ENCODE data around the gene PLXNC1. TPM values are rescaled to one million over a fixed set of nuclear protein-coding genes. Genes with fewer than 3 reads are reported as not detected.

PLXNC1 gene
- total RNA-seq, 6 donors from 2014 or later, result 14.1 to 51.3 (median 24.6) TPM

DNA sequence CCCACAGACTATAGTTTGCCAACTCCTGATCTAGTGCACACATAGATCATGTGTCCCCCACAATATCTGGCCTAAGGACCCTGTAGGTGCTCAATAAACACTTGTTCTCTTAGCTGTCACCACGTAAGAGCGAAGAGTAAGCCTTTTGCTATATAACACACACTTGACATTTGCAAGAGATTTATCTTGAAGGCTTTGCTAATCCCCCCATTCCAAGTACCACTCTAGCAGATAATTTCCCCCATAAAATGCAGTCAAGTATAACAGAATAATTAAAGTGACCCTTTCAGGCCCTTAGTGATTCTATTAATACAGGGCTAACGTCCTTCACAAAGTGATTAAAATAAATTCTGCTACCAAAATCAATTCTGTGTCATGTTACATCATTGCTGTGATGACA, 87.5 kb downstream of the PLXNC1 start:
- no peaks in the 10 kb centered on the region for H3K9me3 ChIP-seq
- no peaks in the 10 kb centered on the region for H3K27me3 ChIP-seq
- DNase-seq (no peak), ATAC-seq (ENCODE audit: low FRiP score in 2 of 2) (no peak)
- WGBS, 2 donors, result 89 to 91% methylated on average over 3 of the region's 3 CpGs
- no peak overlapping the region for H3K4me3 ChIP-seq
- peaks cover 0 to 18% (median 0%) of the 10 kb centered on the region in 4 donors for H3K36me3 ChIP-seq
- no peak for TF ChIP-seq POLR2AphosphoS5 (IDR thresholded peaks at IDR 0.05)
- TF ChIP-seq POLR2A (IDR thresholded peaks at IDR 0.05), result no peak
- TF ChIP-seq, protein P1, sequence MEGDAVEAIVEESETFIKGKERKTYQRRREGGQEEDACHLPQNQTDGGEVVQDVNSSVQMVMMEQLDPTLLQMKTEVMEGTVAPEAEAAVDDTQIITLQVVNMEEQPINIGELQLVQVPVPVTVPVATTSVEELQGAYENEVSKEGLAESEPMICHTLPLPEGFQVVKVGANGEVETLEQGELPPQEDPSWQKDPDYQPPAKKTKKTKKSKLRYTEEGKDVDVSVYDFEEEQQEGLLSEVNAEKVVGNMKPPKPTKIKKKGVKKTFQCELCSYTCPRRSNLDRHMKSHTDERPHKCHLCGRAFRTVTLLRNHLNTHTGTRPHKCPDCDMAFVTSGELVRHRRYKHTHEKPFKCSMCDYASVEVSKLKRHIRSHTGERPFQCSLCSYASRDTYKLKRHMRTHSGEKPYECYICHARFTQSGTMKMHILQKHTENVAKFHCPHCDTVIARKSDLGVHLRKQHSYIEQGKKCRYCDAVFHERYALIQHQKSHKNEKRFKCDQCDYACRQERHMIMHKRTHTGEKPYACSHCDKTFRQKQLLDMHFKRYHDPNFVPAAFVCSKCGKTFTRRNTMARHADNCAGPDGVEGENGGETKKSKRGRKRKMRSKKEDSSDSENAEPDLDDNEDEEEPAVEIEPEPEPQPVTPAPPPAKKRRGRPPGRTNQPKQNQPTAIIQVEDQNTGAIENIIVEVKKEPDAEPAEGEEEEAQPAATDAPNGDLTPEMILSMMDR (IDR thresholded peaks at IDR 0.05), result no peak
- TF ChIP-seq EP300 (IDR thresholded peaks at IDR 0.05), result no peak
- H3K27ac ChIP-seq, result no peak overlapping the region
- peaks cover 0 to 5% (median 0%) of the 10 kb centered on the region in 4 donors for H3K4me1 ChIP-seq

DNA sequence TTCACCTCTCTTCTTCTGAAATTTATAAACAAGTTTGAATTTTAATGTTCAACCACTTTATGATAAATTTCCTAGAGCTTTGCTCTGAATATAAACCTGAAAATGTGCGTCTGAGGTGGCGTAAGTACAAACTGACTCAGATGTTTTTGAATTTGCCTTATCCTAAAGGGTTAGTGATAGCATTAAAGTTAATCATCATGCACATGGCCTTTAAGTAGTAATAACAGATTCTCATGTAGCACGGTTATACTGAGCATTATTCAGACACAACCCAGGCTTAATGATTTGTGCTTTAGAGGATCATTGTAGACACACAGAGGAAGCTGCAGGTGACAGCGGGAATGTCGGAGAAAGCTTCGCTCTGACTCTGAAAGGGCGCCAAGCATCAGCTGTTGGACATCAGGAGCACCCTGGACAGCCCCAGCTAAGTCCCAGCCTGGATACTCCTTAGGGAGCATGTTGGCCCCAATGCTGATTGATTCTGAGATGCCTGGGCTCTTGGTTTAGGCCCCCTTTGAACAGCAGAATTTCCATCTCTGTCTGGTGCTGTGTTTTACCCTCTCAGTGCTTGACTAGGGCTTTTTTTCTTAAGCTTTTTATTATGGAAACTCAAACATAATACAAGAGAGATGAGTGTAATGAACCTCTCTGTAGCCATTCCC, 91.1 kb downstream of the PLXNC1 start:
- no peaks in the 10 kb centered on the region for H3K27me3 ChIP-seq
- ATAC-seq (ENCODE audit: low FRiP score in 2 of 2) (no peak), DNase-seq (no peak)
- peaks cover 0 to 18% (median 0%) of the 10 kb centered on the region in 4 donors for H3K36me3 ChIP-seq
- TF ChIP-seq EP300 (IDR thresholded peaks at IDR 0.05), result no peak
- no peak for TF ChIP-seq POLR2A (IDR thresholded peaks at IDR 0.05)
- TF ChIP-seq, protein P1 (IDR thresholded peaks at IDR 0.05), result no peak
- TF ChIP-seq POLR2AphosphoS5 (IDR thresholded peaks at IDR 0.05), result no peak
- no peaks in the 10 kb centered on the region for H3K9me3 ChIP-seq
- no peak overlapping the region for H3K27ac ChIP-seq
- no peak overlapping the region for H3K4me3 ChIP-seq
- H3K4me1 ChIP-seq, result peaks cover 0 to 9% (median 1%) of the 10 kb centered on the region in 4 donors
- 80 to 90% methylated on average over 7 of the region's 7 CpGs for WGBS, 2 donors

DNA sequence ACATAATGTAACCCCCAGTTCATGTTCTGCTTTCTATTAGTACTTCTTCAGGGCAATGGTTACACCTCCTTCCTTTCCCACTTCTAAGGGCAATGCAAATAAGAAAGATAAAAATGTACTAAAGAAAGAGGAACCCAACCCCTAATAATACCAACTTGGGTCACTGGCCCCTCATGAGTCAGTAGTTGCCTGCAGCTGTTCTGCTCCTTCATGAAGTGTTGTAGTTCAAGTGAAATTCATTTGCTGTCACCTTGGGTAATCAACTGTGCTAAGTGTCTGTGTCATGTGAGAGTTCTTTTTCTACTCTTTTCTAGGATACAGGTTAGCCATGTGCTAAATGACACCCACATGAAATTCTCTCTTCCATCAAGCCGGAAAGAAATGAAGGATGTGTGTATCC, 91.8 kb downstream of the PLXNC1 start:
- no peak for TF ChIP-seq EP300 (IDR thresholded peaks at IDR 0.05)
- no peak overlapping the region for H3K27ac ChIP-seq
- H3K9me3 ChIP-seq, result no peaks in the 10 kb centered on the region
- H3K4me3 ChIP-seq, result no peak overlapping the region
- peaks cover 0 to 18% (median 0%) of the 10 kb centered on the region in 4 donors for H3K36me3 ChIP-seq
- ATAC-seq (ENCODE audit: low FRiP score in 2 of 2), result peak in 1 of 2 donors; percentile 42
- H3K4me1 ChIP-seq, result peaks cover 0 to 9% (median 5%) of the 10 kb centered on the region in 4 donors
- no peaks in the 10 kb centered on the region for H3K27me3 ChIP-seq
- 86 to 100% methylated on average over 1 of the region's 1 CpG for WGBS, 2 donors
- DNase-seq, result no peak

DNA sequence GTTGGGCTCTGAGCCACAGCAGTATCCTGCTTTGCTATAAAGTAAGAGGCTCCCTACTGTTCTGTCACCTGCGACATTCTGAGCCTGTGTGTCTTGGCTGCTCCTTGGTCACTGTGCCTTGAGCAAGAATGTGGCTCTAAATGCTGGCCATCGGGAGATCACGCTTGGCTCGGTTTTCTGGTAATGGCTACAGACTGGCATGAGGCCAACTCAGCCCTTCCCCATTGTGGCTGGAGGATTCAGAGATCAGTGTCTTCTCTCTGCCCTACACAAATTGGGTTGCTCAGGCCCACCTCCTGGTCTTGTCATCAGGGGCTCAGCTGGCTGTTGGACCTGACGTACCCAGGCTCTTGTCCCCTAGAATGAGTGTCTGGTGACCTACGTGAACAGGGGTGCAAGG, 94.5 kb downstream of the PLXNC1 start:
- H3K36me3 ChIP-seq, result peaks cover 0 to 7% (median 0%) of the 10 kb centered on the region in 4 donors
- TF ChIP-seq POLR2A (IDR thresholded peaks at IDR 0.05), result no peak
- H3K27me3 ChIP-seq, result no peaks in the 10 kb centered on the region
- no peak overlapping the region for H3K27ac ChIP-seq
- DNase-seq (peak in 1 of 2 donors; percentile 43), ATAC-seq (ENCODE audit: low FRiP score in 2 of 2) (no peak)
- H3K4me1 ChIP-seq, result peaks cover 0 to 15% (median 5%) of the 10 kb centered on the region in 4 donors
- no peaks in the 10 kb centered on the region for H3K9me3 ChIP-seq
- no peak overlapping the region for H3K4me3 ChIP-seq
- WGBS, 2 donors, result 89% methylated on average over 1 to 6 of the region's 6 CpGs

DNA sequence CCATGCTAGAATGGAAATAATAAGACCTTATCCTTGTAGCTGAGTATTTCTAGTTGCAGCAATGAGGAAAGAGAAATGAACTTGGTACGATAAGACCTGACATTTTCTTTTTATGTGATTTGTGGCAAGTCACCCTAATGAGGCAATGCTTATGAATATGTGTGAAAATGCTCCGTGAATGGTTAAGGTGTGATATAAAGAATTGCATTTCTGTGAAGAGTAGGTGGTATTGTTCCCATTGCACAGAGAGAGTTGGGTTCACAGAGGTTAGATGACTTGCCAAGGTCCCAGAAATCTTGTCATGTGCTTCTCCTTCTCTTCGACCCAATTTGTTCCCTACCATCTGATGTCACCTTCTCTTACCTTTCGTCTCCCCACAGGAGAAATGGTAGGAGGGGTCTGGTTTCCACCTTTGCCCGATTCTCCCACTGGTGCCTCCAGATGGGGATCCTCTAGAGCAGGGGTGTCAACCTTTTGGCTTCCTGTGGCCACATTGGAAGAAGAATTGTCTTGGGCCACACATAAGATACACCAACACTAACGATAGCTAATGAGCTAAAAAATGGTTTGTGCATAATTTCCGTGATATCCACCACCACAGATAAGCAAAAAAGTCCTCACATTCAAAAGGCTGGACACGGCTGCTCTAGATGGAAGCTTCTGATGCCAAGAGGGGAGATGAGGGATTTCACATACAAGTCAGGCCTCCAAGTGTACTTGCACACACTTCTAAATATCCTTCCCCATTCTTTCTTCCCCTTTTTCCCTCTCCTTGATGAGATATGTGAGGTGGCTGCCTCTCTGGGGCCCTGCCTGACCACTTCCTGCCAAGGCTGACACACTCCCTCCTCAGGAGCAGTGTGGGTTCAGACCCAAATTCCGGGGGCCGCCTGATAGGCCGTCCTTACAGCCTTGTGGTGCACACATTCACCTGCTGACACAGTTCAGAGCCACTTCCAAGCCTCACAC, 96.1 kb downstream of the PLXNC1 start:
- Histone ChIP-seq H3K36me3 (peaks cover 0 to 18% (median 0%) of the 10 kb centered on the region in 4 donors), H3K27ac (peak overlapping the region in 3 of 4 donors; percentile 8 to 68 (median 44)), H3K27me3 (no peaks in the 10 kb centered on the region), H3K4me1 (peaks cover 0 to 15% (median 5%) of the 10 kb centered on the region in 4 donors), H3K9me3 (no peaks in the 10 kb centered on the region), H3K4me3 (no peak overlapping the region)
- WGBS, 2 donors, result 67 to 73% methylated on average over 11 of the region's 11 CpGs
- DNase-seq (peak in 1 of 2 donors; percentile 66), ATAC-seq (ENCODE audit: low FRiP score in 2 of 2) (peak; percentile 69 to 70)
- TF ChIP-seq POLR2AphosphoS5 (IDR thresholded peaks at IDR 0.05) (no peak), EP300 (IDR thresholded peaks at IDR 0.05) (no peak), POLR2A (IDR thresholded peaks at IDR 0.05) (no peak)
- TF ChIP-seq, protein P1 (IDR thresholded peaks at IDR 0.05), result no peak

All from upper lobe of left lung (tissue), 6 donors.